Measurements from ENCODE around the gene GTF2H1.
A peak's percentile ranks its signal among the peaks of the same experiment; 100 is the strongest.

GTF2H1 gene

DNA sequence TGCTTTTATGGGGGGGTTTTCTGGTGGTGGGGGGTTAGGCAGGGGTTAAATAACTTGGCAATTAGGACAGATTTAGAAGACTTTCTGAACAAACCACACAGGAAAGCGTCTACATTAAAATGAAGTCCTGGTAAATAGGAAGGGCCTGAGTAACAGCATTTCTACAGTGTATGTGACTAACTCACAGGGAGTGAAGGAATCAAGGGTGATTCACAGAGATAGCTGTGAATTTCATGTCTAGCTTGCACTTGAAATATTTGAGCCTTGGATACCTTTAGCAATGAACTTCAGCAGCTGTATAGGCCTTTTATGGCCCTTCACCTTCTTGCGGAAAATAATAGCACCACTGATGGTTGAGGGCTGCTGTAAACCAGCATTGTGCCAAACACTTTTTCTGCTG is 45.9 kb downstream of the GTF2H1 start:
- DNase-seq, result peak; percentile 36
- in situ Hi-C loops (cut with HindIII; ENCODE audit: low pct_ligation_motif_present, low sequenced_read_pairs), result no loop called here
- peak overlapping the region; percentile 44 for H3K27ac ChIP-seq

DNA sequence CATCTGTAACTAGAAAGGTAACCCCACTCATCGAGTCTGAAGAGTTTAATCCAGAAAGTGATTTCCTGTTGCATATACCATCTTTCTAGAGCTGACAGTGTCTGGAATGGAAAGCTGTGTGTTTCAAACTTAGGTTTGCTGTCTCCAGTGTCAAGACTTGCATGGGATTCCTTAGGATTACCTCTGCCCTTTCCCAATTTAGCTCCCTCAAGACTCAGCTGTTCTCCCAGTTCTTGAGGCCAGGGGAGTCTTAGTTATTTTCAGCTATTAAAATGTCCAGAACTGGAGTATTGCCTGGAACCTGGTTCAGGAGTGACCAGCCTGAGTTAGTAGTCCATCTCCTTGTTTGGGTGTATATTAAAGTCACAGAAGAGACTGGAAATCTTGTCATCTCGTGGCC is 47.0 kb downstream of the GTF2H1 start:
- no peak overlapping the region for H3K4me3 ChIP-seq (ENCODE audit: low read depth, low read length)
- DNase-seq, result no peak
- H3K36me3 ChIP-seq (replicated peaks), result peaks cover 15% of the 10 kb centered on the region
- TF ChIP-seq, protein P1, sequence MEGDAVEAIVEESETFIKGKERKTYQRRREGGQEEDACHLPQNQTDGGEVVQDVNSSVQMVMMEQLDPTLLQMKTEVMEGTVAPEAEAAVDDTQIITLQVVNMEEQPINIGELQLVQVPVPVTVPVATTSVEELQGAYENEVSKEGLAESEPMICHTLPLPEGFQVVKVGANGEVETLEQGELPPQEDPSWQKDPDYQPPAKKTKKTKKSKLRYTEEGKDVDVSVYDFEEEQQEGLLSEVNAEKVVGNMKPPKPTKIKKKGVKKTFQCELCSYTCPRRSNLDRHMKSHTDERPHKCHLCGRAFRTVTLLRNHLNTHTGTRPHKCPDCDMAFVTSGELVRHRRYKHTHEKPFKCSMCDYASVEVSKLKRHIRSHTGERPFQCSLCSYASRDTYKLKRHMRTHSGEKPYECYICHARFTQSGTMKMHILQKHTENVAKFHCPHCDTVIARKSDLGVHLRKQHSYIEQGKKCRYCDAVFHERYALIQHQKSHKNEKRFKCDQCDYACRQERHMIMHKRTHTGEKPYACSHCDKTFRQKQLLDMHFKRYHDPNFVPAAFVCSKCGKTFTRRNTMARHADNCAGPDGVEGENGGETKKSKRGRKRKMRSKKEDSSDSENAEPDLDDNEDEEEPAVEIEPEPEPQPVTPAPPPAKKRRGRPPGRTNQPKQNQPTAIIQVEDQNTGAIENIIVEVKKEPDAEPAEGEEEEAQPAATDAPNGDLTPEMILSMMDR (IDR thresholded peaks at IDR 0.05; ENCODE audit: low read depth, low read length, missing control alignments), result no peak
- no peaks in the 10 kb centered on the region for H3K27me3 ChIP-seq (replicated peaks)
- in situ Hi-C loops (cut with HindIII; ENCODE audit: low pct_ligation_motif_present, low sequenced_read_pairs), result no loop called here
- no peak overlapping the region for H3K27ac ChIP-seq

More for the DNA sequence above, 45.9 kb downstream of the GTF2H1 start:
- TF ChIP-seq, protein P1 (IDR thresholded peaks at IDR 0.05; ENCODE audit: low read depth, low read length, missing control alignments), result no peak
- Histone ChIP-seq H3K27me3 (replicated peaks) (no peaks in the 10 kb centered on the region), H3K4me3 (ENCODE audit: low read depth, low read length) (no peak overlapping the region), H3K36me3 (replicated peaks) (peaks cover 18% of the 10 kb centered on the region)

DNA sequence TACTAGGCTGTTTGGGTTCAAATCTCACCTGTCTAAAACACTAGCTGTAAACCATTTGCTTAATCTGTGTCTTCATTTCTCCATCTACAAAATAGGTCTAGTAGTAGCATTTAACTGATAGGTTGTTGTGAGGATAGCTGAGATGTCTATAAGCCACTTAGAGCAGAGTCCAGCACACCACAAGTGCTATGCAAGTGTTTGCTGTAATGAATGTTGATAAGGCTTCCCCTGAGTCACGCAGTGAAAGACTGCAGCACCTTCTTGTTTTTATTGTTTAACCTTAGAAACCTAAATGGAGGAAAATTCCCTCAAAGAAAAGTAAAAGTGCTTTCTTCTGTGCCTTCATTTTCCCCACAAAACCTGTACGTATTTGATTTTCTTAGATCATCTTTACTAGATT is 48.9 kb downstream of the GTF2H1 start:
- Histone ChIP-seq H3K27ac (no peak overlapping the region), H3K27me3 (replicated peaks) (no peaks in the 10 kb centered on the region), H3K36me3 (replicated peaks) (peaks cover 5% of the 10 kb centered on the region), H3K4me3 (ENCODE audit: low read depth, low read length) (no peak overlapping the region)
- TF ChIP-seq, protein P1 (IDR thresholded peaks at IDR 0.05; ENCODE audit: low read depth, low read length, missing control alignments), result no peak
- in situ Hi-C loops (cut with HindIII; ENCODE audit: low pct_ligation_motif_present, low sequenced_read_pairs), result no loop called here
- DNase-seq, result peak; percentile 54

DNA sequence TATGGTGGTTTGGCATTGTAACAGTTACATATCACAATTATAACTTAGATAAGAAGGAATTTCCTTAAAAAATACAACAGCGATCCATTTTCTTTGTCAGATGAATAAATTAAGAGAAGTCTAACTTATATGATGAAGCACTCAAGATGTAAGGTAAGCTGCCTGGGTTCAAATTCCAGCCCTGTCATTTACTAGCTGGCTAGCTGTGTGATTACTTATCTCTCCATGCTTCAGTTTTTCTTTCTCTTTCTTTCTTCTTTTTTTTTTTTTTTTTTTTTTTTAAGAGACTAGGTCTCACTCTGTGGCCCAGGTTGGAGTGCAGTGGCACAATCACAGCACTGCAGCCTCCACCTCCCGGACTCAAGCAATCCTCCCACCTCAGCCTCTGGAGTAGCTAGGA is 49.8 kb downstream of the GTF2H1 start:
- Histone ChIP-seq H3K27me3 (replicated peaks) (no peaks in the 10 kb centered on the region), H3K27ac (no peak overlapping the region), H3K36me3 (replicated peaks) (peaks cover 2% of the 10 kb centered on the region), H3K4me3 (ENCODE audit: low read depth, low read length) (no peak overlapping the region)
- in situ Hi-C loops (cut with HindIII; ENCODE audit: low pct_ligation_motif_present, low sequenced_read_pairs), result no loop called here
- TF ChIP-seq, protein P1 (IDR thresholded peaks at IDR 0.05; ENCODE audit: low read depth, low read length, missing control alignments), result no peak
- no peak for DNase-seq

DNA sequence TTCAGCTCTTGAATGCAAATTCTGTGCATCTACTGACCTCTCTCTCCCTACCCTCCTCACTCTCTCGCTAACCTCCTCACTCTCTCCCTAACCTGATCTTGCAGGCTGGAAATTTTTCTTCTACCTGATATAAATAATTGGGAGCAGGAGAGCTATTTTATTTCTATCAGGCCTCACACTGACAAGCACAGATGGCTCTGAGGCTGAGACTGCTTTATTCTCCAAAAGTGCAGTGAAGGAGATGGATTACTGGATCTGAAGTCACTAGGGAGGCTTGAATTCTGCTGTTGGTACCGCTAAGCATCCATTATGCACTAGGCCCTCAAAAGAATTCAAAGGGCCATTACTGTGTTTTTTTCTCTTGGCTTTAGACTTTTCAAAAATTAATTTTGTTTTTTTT is 52.6 kb downstream of the GTF2H1 start:
- Histone ChIP-seq H3K27ac (no peak overlapping the region), H3K4me3 (ENCODE audit: low read depth, low read length) (no peak overlapping the region), H3K27me3 (replicated peaks) (no peaks in the 10 kb centered on the region), H3K36me3 (replicated peaks) (no peaks in the 10 kb centered on the region)
- DNase-seq, result no peak
- in situ Hi-C loops (cut with HindIII; ENCODE audit: low pct_ligation_motif_present, low sequenced_read_pairs), result no loop called here
- TF ChIP-seq, protein P1 (IDR thresholded peaks at IDR 0.05; ENCODE audit: low read depth, low read length, missing control alignments), result no peak

DNA sequence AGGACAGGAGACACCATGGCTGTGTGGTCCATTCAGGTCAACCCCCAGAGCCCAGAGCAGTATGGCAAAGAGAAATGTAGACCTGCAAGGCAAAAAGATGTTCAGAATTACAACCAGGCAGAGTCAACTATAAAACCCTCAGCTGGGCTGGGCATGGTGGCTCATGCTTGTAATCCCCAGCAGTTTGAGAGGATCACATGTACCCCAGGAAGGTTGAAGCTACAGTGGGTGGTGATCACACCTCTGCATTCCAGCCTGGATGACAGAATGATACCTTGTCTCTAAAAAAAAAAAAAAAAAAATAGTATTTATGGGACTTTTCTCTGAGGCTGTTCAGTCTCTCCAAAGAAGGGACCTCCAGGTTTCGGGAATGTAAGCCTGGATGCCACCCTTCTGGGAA is 53.6 kb downstream of the GTF2H1 start:
- DNase-seq, result no peak

More for the DNA sequence above, 53.6 kb downstream of the GTF2H1 start:
- H3K27me3 ChIP-seq (replicated peaks), result no peaks in the 10 kb centered on the region
- H3K36me3 ChIP-seq (replicated peaks), result no peaks in the 10 kb centered on the region
- H3K27ac ChIP-seq, result no peak overlapping the region
- in situ Hi-C loops (cut with HindIII; ENCODE audit: low pct_ligation_motif_present, low sequenced_read_pairs), result no loop called here
- H3K4me3 ChIP-seq (ENCODE audit: low read depth, low read length), result no peak overlapping the region
- TF ChIP-seq, protein P1 (IDR thresholded peaks at IDR 0.05; ENCODE audit: low read depth, low read length, missing control alignments), result no peak

Measured in brain microvascular endothelial cell (primary cell).